GM21515 (cell line): Measurements from ENCODE around the gene NCOR2.
"Not testable (repeated sequence)": the region's sequence is repeated elsewhere in the genome, so short reads cannot be mapped to it uniquely, and the experiment has no call there.

ENCODE experiments used
- ATAC-seq: cut with Tn5 transposase; IDR thresholded peaks from one replicate; pipeline ENCODE4 v1.9.1; 2021; ENCODE audit not compliant: unreplicated experiment

Gene NCOR2

DNA sequence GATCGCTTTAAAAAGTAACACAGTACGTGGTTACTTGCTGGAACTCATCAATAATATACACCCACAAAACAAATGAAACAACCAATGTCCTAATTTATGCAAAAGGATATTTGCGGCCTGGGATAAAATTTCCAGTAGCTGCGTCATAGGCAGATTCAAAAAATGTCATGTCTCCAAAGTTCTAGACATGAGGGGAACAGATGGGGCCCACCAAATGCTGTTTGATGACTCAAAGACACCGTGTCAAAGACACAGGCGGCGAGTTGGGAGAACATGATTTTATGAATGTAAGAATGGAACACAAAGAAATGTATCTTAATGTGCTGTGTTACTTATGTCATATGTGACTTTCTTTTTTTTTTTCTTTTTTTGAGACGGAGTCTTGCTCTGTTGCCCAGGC is 34.3 kb upstream of the NCOR2 start:
- no peak for ATAC-seq

DNA sequence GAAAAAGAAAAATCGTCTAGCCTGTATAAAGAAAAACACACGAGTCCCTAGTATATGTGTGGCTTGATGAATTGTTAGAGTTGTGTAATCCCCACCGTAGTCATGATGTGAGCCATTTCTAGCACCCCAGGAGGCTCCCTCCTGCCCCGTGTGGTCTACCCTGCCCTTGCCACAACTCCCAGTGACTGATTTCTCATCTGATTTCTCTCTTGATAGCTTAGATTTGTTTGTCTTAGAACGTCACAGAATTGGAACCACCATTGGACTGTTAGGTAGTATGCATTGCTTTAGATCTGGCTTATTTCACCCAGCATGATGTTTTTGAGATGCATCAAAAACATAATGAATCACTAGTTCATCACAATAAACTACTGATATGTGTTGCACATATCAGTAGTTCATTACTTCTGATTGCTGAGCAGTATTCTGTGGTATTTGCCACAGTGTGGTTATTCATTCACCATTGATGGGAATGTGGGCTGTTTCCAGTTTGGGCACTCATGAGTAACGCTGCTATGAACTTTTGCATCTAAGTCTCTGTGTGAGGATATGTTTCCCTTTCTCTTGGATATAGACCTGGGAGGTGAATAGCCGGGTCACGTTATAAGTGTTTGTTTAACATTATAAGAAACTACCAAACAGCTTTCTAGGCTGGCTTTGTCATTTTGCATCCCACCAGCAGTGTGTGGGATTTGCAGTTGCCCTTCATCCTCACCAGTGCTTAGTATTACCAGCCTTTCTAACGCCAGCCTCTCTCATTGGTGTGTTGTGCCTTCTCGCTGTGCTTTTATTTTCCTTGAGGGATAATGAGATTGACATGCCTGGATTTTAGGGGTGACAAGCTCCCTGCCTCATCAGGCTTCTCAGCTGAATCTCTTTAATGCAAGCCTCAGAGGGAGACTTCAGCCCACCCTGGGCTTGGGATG is 31.9 kb upstream of the NCOR2 start:
- no peak for ATAC-seq

GRCh38 chr12:124597041-124597440 is 29.6 kb upstream of the NCOR2 start:
- ATAC-seq, result no peak

DNA sequence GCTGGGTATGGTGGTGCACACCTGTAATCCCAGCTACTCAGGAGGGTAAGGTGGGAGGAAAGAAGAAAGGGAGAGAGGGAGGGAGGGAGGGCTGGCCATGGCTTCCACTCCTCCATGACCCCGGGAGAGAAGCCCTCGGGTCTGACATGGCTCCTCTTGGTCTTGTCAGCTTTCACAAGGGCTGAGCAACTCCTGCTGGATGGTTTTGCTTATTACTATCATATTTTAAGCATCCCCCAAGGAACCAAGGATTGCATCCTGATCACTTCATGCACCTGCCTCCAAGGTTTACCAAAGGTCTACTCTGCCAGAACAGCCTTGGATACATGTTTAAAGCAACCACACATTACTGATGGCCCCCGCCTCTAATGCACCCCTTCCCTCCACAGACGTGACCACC is 28.0 kb upstream of the NCOR2 start:
- no peak for ATAC-seq

DNA sequence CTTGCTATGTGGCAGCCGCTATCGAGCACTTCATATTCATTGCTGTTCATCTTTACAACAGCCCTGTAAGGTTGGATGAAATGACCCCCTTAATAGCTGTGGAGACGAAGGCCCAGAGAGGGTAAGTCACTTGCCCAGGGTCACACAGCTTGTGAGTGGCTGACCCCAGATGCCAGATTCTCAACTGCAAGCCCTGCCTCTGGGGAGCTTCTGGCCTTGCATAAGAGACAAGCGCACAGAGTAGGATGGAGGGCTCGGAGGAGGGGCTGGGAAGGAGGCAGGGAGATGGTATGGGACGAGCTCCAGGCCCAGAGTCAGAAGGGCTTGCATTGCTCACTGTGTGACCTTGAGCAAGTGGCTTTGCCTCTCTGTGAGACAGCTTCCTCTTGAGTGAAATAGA is 27.4 kb upstream of the NCOR2 start:
- no peak for ATAC-seq

DNA sequence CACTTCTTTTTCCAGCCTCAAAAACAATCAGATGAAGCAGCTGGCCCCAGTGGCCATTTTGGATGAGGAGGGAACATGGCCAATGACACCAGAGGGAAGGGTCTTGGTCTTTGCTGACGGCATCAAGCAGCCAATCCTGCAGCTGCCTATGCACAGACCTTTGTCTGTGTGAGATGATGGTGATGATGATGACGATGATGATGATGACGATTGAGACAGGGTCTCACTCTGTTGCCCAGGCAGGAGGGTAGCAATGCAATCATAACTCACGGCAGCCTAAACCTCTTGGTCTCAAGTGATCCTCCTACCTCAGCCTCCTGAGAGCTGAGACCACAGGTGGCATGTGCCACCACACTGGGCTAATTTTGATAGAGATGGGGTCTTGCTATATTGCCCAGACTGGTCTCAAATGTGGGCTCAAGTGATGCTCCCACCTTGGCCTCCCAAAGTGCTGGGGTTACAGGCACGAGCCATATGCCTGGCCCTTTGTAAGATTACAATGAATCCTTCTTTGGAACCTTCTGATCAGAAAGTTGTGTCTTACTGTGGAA is 26.5 kb upstream of the NCOR2 start:
- no peak for ATAC-seq

GRCh38 chr12:124593176-124593575 is 25.8 kb upstream of the NCOR2 start:
- ATAC-seq, result no peak

GRCh38 chr12:124592481-124593160 is 25.2 kb upstream of the NCOR2 start:
- ATAC-seq, result no peak

DNA sequence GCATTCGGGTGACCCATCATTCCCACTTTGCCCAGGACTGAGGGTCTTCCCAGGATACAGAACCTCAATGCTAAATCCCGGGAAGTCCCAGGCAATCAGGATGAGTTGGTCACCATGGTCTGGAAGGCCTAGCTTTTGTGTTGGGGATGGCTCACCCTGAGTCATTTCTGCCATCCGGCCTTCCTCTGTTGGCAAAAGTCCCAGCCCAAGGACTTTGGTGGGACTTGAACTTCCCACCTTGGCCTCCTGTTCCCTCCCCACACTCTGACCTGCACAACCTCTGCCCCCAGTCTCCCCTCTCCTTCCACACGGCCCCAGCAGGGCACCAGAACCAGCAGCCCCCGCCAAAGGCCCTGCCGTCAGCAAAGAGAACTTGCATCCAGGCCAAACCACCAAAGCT is 24.6 kb upstream of the NCOR2 start:
- ATAC-seq, result no peak

GRCh38 chr12:124590447-124590846 is 23.0 kb upstream of the NCOR2 start:
- ATAC-seq, result no peak

DNA sequence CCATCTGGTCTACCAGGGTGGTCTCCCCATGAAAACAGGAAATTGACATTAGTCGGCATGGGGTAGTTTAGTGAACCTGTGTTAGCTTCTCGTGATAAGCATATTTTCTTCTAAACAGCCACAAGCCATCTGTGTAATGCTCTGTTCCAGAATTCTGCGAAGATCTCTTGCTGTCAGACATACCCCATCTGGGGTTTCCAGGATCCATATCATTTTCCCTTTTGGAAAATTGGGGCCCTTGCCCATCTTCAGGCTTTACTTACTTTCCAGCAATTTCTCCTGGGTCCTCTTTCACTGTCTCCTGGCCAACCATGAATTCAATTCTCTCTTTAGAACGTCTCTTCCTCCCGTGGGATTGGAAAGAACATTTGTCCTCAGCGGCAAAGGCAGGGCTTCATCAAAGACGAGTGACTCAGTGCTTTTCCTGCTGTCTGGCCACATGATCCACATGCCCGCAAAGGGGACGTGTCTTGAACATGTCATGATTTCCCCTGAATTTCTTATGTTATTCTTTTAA is 21.4 kb upstream of the NCOR2 start:
- no peak for ATAC-seq

DNA sequence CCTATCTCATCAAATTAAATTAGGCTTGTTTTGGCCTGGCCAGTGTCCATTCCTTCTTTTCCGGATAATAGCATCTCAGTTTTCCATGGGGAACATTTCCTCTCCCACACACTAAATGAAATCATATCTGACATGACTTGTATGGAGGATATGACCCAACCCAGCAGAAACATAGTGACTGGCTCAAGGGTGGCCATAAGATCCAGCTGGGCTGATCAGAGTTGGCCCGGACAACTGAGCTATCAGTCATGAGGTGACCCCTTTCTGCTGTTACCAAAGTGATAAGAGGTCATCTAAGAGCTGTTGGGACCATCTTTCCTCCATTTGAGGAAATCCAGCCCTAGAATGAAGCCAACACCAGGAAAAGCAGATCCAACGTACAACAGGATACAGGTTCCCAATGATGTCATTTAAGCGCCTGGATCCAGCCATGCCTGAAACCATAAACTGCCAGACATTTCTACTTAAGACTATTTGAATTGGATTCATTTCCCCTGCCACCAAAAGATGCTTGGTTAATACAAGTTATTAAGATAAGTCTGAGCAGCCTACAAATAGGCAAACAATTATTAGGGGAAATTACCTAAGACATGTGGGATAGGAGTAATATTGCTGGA is 20.7 kb upstream of the NCOR2 start:
- no peak for ATAC-seq

DNA sequence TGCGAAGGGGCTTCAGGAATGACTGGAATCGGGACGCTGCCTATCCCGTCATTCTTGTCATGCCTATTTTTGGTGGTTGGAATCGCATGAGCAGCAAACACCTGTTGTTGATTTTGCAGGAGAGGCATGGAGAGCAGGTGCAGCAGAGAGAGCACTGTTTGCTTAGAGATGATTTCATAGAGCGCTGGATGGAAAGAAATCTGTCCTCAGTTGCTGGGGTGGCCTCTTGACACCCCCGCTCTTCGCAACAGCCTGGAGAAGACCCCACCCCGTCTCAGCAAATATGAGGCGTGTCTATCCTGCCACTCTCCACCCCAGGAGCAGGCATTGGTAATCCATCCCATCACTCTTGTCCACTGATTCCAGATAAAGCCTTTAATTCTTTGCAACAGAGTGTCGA is 19.3 kb upstream of the NCOR2 start:
- no peak for ATAC-seq

GRCh38 chr12:124584494-124584893 is 17.1 kb upstream of the NCOR2 start:
- ATAC-seq, result not testable (repeated sequence)

GRCh38 chr12:124583854-124584253 is 16.4 kb upstream of the NCOR2 start:
- ATAC-seq, result no peak

DNA sequence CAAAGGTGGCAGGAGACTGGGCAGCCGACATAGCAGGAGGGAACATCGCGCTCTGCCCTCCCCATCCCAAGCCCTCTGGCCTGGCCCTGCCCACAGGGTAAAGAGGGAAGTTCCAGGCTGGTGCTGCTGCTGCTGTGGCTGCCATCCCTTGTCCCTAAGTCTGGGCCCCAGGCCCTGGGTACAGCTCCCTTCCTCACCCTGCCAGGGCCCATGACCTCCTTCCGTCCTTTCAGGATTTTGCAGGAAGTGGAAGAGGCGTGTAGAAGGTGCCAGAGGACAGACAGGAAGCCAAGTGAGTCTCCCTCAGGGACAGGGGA is 14.7 kb upstream of the NCOR2 start:
- no peak for ATAC-seq

DNA sequence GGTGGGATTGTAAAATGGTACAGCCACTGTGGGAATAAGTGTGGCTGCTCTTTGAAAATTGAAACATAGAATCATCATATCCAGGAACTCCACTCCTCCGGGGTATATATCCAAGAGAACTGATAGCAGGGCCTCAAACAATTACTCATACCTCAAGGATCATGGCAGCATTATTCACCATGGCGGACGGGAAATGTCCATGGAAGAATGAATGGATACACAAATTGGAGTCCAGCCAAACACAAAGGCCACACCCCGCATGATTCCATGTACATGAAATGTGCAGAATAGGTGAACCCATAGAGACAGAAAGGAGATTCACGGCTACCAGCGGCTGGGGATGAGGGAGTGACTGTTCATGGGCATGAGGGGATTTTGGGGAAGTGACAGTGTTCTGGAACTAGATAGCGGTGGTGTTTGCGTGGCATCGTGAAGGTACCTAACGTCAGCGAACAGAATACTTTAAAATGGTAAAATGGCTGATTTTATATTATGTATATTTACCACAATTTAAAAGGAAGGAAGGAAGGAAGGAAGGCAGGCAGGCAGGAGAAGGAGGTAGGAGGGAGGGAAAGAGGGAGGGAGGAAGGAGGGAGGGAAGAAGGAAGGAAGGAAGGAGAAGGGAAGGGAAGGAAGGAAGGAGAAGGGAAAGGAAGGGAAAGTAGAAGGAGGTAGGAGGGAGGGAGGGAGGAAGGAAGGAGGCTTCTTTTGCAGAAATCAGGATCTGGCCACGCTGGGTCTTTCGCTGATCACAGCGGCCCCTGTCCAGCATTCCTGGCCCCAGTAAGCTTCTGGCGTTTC is 14.1 kb upstream of the NCOR2 start:
- ATAC-seq, result no peak

DNA sequence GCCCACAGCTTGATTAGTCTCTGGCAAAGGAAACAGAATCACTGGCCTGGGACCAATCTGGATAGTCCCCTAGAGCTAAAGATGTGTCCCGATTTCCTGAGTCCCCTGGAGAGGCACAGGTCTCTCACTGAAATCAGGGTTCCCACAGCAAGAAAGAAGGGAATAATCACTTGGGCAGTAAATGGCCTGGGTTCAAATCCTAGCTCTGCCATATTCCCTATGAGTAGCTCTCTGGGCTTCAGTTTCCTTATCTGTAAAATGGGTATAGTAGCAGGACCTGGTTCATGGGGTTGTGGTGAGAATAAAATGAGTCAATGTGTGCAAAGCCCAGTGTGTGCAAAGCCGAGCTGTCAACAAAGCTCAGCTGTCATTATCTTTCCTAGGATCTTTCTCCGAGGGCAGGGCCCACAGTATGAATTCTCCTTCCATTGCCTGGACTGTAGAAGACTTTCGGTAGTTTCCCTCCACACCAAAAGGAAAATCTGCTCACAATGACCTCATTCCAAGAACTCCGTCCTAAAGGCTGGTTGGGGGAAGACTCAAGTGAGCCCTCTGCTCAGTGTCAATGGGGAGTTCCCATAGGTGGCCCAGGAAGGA is 12.6 kb upstream of the NCOR2 start:
- ATAC-seq, result no peak

GRCh38 chr12:124578854-124579253 is 11.4 kb upstream of the NCOR2 start:
- no peak for ATAC-seq

DNA sequence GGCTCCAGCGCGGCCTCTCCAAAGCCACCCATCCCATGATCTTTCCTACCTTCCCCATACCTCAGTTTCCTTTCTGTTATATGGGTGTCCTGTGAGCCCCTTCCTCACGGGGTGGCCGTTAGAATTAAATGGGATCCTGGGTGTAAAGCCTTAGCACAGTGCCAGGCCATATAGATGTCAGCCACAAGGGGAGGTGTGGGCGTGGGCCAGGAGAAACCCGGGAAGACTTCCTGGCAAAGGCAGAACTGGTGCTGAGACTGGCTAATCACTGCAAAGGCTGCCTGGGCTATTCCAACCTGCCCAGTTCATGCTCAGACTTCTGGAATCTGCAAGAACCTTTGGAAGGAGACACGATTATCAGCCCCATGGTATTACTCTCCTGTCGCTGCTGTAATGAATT is 11.0 kb upstream of the NCOR2 start:
- ATAC-seq, result no peak
